ENCODE data around the gene MRGPRF. TPM values are rescaled to one million over a fixed set of nuclear protein-coding genes. Genes with fewer than 3 reads are reported as not detected.

MRGPRF gene, protein sequence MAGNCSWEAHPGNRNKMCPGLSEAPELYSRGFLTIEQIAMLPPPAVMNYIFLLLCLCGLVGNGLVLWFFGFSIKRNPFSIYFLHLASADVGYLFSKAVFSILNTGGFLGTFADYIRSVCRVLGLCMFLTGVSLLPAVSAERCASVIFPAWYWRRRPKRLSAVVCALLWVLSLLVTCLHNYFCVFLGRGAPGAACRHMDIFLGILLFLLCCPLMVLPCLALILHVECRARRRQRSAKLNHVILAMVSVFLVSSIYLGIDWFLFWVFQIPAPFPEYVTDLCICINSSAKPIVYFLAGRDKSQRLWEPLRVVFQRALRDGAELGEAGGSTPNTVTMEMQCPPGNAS
- total RNA-seq, result under 0.01 TPM in 1 of 2 replicates, not detected in the other

DNA sequence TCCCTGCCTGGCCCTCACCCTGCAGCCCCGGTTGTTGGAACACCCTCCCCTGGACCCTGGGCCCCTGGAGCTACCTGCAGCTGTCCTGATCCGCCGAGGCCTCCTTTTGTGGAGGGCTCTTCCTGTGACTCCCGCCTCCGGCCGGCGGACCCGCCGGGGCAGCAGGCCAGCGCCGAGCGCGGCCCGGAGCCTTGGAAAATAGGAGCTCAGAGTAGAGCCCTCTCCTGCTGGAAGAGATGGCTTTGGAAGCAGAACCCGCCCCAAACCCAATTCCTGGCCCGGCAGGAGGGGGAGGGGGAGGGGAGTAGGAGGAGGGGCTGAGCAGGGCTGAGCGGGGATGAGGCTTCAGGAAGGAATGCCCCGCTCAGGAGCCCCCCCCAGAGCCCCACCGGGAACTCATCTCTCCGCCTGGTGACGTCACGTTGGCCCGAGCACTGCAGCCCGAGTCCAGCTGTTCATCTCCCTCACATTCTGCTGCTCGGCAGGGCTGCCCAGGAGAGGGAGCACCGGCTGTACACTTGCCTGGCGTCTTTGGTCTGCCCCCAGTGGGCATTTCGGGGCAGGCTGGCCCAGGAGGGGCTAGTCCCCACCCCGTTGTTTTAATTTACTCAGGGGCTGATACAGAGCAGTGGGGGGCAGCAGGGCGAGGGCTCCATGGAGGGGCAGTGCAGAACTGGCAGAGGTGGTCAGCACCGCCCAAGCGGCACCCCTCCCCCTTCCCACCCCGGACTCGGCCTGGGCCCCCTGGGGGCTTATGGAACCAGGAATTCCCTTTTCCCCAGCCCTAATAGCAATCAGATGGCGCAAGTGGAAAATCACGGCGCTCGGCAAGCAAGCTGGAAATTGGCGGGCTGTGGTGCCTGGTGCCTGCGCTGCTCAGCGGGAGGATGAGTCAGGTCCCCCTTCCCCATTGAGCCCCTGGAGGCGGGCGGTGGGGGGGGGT, at the start of gene MRGPRF:
MRGPRF (minus strand) TSS at position 238 of the 943 bp plus-strand sequence. CDS start 3,345 bp downstream, outside the sequence.

DNA sequence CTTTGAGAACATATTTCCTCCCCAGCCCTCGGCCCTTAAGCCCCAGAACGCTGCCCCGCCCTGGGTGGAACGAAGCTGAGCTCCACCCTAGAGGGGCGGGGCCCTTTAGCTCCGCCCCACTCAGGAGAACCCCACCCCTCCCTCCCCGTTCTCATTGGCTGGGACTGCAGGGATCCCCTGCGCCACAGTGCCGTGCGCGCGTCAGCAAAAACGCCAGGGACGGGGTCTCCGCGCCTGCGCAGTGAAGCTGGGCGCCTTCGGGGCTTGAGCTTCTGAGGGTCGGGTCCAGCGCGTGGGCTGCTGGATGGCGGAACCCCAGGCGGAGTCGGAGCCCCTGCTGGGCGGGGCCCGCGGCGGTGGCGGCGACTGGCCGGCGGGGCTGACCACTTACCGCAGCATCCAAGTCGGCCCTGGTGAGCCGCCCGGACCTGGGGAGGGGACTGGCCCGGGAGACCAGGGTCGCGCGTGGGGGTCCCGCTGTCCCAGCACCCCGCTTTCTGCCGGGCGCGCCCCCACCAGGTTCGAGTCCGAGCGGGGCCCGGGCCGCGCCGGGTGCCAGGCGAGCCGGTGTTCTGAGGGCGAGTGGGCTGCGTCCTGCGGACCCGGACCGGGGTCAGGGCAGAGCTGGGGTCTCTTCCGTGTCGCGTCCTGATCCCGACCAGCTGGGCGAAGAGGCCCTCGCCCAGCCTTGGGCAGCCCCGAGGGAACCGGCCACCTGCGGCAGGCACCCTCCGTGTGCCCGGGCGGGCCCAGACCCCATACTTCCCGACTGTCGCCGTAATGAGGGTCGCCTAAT, 35.8 kb upstream of the MRGPRF start, which contains the start of gene TPCN2:
TPCN2 (plus strand) TSS at position 239 of the 796 bp plus-strand sequence; CDS start at position 305, 66 bp downstream.

GRCh38 chr11:68980776-68981065, 32.3 kb downstream of the MRGPRF start, which contains the start of gene MRGPRD:
Gene MRGPRD, minus strand, starts transcription at chr11:68980986. Its CDS starts 0 bp downstream, at chr11:68980986.

Other genes with a start within 250 kb of the MRGPRF start
- gene CPT1A, start 171.3 kb downstream of the MRGPRF start, total RNA-seq, result 73.1 and 80.7 TPM in 2 replicates
- gene MRPL21, start 109.4 kb downstream of the MRGPRF start, total RNA-seq, result 66.1 and 74.6 TPM in 2 replicates
- 17.7 and 19.2 TPM in 2 replicates for gene IGHMBP2, start 109.4 kb downstream of the MRGPRF start, total RNA-seq
- not detected in 2 replicates for gene MRGPRD, start 32.3 kb downstream of the MRGPRF start, total RNA-seq
- gene TPCN2, start 35.7 kb upstream of the MRGPRF start, total RNA-seq, result 11.7 and 15.9 TPM in 2 replicates
- not detected in 2 replicates for gene SMIM38, start 142.7 kb upstream of the MRGPRF start, total RNA-seq